CD4-positive, alpha-beta T cell treated with Interleukin-6 at 100 ng/mL for 8 hours (primary cell): ENCODE data around the gene DARS1.
A peak's percentile ranks its signal among the peaks of the same experiment; 100 is the strongest.

Experiments used
- DNase-seq: peaks from one replicate; pipeline ENCODE4 v3.0.0-alpha.2; 2020; ENCODE audit warnings: mixed read lengths, low spot score

The DARS1 gene

GRCh38 chr2:135985018-135985825, at the start of gene DARS1:
Gene DARS1 (minus strand): TSS chr2:135985626. CDS start chr2:135985468, 158 bp downstream.
- peak; percentile 71 for DNase-seq

GRCh38 chr2:136034629-136035028, 49.2 kb upstream of the DARS1 start:
- DNase-seq = no peak

DNA sequence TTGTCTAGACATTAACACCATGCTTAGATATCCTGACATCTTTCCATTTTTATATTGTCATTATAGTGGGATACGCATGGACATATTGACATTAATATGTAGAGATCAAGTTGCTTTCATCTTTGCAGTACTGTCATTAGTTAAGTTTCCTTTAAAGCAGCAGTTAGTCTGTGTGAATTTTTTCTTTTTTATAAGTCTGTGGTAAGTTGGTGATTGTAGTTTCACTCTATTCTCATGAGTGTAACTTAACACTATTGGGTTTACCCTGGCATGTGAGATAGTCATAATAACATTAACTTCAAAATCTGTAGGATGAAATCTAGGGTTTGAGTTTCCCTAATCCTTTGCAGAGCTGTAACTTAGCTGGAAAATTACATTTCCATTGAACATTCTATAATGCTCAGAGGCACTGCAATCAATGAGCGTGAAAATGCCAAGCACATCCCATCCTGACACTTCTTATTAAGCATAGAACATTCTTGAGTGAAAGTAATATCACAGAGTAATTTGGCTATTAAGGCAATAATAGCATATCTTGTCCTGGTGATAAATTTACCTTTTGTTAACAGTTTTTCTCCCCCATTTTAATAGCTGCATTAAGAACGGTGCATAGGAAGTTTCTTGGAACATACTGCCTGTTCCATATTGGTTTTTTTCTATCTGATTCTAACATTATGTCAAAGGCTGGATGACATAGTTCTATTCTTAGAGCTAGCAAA, 47.5 kb upstream of the DARS1 start:
- DNase-seq = no peak

GRCh38 chr2:136032192-136032591, 46.8 kb upstream of the DARS1 start:
- no peak for DNase-seq

DNA sequence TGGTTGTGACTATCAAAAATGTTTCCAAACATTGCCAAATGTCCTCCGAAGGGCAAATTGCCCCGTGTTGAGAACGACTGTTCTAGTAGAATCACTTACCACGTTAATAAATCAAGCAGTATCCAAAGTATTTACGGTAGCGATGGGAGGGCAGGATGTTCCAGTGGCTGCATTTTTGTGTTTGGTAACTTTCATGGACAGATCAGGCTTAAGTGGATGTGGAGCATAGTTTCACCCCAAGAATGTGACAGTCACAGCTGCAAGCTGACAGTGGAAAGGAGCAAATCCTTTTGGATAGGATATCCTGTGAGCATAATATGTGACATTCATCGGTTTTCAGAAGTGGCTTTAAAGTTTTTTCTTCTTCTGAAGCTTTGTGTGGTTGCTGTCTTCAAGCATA, 46.3 kb upstream of the DARS1 start:
- no peak for DNase-seq

- DNase-seq = no peak
Observed at GRCh38 chr2:136030406-136030805, 45.0 kb upstream of the DARS1 start.

DNA sequence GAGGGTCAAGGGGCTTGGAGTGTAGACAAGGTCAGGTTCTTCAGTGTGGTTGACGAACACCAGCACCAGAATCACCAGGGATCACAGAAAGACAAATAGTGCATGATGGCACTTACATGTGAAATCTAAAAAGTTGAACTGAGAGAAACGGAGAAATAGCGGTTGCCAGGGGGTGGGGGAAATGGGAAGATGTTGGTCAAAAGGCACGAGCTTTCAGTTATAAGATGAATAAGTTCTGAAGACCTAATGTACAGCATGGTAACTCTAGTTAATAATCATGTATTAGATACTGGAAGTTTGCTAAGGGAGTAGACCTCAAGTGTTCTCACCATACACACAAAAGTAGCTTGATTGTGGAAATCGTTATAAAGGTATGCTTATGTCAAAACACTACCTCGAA, 43.7 kb upstream of the DARS1 start:
- DNase-seq = no peak

DNA sequence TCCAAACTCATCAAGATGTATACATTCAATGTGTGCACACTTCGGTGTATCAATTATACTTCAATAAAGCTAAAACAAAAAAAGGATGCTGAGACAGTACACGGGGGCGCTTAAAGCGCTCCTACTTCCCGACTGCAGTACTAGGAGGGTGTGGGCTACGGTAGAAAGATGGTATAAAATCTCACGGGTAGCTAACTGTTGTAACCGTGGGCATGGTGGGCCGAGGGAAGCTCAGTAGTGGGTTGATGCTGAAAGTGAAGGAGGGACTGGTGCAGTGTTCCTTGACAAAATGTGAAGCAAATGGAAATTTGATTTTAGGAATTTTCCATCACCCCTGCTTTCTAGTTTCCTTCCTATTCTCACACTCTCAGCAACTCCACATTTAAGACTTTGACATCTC, 42.6 kb upstream of the DARS1 start:
- no peak for DNase-seq

GRCh38 chr2:136027112-136027511, 41.7 kb upstream of the DARS1 start:
- no peak for DNase-seq

GRCh38 chr2:136025057-136025973, 39.9 kb upstream of the DARS1 start:
- peak; percentile 19 for DNase-seq

DNA sequence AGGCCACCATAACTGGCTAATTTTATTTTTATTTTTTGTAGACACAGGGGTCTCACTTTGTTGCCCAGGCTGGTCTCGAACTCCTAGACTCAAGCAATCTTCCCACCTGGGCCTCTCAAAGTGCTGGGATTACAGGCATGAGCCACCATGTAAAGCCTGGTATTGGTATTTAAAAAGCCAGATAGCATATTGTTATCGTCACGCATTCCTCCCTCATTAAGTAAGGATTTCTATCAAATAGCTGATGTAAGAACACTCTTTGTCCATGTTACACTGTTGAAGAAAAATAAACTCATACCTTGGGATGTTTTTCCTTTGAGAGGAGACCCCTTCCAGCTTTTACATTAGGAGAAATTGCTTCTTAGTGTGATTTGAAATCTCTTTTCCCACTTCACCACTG, 39.2 kb upstream of the DARS1 start:
- no peak for DNase-seq

DNA sequence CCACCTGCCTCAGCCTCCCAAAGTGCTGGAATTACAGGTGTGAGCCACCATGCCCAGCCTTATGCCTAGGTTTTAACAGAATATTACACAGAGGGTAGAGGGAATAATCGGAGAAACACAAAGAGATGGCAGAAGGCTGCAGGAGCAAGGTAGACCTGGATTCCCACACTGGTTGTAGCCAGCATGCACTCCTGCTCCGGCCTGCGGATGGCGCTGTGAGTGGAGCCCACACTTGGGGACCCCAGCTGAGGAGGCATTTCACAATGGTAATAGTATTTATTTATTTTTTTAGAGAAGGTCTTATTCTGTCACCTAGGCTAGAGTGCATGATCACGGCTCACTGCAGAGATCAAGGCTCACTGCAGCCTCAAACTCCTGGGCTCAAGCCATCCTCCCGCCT, 38.8 kb upstream of the DARS1 start:
- no peak for DNase-seq

- no peak for DNase-seq
Observed at GRCh38 chr2:136023416-136023815, 38.0 kb upstream of the DARS1 start.

- no peak for DNase-seq
Observed at GRCh38 chr2:136022396-136023146, 37.1 kb upstream of the DARS1 start.

GRCh38 chr2:136021976-136022375, 36.5 kb upstream of the DARS1 start:
- no peak for DNase-seq

- DNase-seq = no peak
Observed at GRCh38 chr2:136021406-136021805, 36.0 kb upstream of the DARS1 start.

DNA sequence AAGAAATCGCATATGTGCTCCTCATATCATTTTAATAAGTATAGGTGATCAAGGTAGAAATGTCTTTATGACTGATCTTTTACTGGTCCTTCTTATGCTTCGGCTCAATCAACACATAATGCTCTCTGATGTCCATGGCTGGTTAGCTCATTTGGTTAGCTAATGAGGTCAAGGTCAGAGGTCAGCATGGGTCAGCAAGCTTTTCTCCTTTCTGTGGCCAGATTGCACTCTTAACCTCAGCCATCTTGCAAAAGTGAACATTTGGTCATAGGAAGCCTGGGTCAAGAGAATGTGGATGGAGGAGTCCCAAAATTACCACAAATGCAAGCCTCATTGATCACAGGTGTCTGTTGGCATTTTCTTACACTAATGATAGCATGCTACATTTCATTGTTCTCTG, 35.4 kb upstream of the DARS1 start:
- no peak for DNase-seq

DNA sequence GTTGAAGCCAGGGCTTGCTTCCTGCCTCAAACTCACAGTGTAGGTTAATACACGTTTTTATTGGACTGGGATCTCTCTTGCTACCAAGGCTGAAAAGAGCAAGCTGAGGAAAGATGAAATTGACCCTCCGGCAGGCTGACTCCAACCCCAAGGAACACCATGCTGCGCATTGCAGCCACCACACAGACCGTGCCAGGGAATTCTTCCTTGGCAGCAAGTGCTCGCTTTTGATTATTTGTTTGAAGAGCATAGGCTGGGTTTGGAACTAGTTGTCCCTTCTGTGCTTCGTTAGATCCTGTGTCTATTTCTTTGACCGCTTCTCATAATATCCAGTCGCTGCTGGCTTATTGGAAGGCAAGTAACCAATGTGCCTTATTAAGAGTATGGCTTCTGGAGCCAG, 34.4 kb upstream of the DARS1 start:
- no peak for DNase-seq

- DNase-seq = no peak
Observed at GRCh38 chr2:136019306-136019705, 33.9 kb upstream of the DARS1 start.

- DNase-seq = no peak
Observed at GRCh38 chr2:136017786-136018185, 32.4 kb upstream of the DARS1 start.

DNA sequence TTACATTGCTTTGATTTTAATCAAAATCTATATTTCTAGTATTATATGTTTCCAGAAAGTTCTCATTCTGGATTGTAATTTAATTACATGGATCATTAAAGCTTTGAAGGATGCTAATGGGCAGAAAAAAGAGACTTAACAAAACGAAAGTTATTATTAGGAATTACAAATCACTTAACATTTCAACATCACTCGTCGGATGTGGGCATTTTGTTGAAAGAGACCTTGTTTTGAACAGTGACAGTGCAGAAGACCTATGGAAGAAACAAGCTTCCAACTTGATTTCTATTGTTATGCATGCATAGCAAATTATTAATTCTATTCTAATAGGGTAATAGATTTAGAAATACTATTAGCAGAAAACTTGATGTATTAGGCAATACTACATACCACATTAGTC, 31.4 kb upstream of the DARS1 start:
- DNase-seq = no peak

DNA sequence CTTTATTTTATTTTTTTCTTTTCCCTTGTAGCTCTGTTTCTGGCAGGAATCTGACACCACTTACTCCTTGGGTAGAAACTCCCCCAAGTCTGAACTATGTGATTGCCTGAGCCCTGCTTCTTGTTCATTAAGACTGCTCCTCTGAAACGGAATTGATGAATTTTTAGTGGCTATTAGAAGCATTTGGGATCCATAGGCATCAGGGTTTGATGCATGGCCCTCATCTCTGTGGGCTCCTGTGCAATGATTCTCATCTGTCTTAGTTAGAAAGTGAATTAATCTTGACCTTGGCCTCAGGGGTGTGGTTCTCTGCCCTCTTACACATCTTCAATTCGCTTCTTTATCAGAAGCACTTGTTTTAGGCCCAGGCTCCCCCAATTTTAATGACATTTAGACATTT, 31.0 kb upstream of the DARS1 start:
- DNase-seq = no peak
